Measurements from ENCODE around the gene KIF16B.

The KIF16B gene

DNA sequence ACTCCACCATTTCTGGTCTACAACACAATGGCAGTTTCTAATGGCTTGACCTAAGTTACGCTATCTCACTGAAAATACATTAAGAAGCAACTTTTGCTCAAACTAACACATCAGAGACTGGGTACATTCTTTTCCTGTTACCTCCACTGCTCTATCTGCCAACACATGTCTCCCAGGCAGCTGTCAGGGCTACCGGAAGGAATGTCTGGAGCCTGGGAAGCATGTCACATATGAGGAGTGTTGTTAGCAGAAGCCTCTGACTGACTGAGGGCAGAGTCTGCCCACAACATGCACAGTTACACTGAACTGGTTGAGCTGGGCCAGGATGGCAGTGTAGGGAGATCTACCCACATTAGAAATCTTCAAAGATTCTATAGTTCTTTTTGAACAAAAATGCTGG lies 264.5 kb downstream of the KIF16B start:
- no peak overlapping the region for H3K27ac ChIP-seq
- TF ChIP-seq, protein P1, sequence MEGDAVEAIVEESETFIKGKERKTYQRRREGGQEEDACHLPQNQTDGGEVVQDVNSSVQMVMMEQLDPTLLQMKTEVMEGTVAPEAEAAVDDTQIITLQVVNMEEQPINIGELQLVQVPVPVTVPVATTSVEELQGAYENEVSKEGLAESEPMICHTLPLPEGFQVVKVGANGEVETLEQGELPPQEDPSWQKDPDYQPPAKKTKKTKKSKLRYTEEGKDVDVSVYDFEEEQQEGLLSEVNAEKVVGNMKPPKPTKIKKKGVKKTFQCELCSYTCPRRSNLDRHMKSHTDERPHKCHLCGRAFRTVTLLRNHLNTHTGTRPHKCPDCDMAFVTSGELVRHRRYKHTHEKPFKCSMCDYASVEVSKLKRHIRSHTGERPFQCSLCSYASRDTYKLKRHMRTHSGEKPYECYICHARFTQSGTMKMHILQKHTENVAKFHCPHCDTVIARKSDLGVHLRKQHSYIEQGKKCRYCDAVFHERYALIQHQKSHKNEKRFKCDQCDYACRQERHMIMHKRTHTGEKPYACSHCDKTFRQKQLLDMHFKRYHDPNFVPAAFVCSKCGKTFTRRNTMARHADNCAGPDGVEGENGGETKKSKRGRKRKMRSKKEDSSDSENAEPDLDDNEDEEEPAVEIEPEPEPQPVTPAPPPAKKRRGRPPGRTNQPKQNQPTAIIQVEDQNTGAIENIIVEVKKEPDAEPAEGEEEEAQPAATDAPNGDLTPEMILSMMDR (conservative IDR thresholded peaks at IDR 0.05) = no peak

DNA sequence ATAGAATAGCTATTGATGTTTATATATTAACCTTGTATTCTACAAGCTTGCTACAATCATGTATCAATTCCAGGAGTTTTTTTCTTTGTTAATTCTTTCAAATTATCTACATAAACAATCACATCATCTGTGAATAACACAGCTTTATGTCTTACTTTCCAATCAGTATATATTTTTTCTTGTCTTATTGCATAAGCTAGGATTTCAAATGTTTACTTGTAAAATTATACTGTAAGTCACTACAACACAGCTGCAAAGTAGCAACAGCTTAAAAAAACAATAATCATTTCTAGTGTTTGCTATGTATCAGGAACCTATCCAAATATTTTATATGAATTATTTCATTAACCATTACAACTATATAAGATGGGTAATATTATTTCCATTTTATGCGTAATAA lies 270.4 kb downstream of the KIF16B start:
- no peak overlapping the region for H3K27ac ChIP-seq

DNA sequence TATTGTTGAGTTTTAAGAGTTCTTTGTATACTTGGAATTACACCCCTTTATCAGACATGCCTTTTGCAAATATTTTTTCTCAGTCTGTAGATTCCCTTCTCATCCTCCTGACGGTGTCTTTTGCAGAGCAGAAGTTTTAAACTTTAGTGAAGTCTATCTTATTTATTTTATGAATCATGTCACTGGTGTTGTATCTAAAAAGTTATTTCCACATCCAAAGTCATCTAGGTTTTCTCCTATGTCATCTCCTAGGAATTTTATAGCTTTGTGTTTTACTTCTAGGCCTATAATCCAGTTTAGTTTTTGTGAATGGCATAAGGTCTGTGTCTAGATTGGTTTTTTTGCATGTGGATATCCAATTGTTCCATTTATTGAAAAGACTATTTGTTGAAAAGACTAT lies 271.3 kb downstream of the KIF16B start:
- TF ChIP-seq, protein P1 (conservative IDR thresholded peaks at IDR 0.05) = no peak
- H3K27ac ChIP-seq = no peak overlapping the region

More for the DNA sequence above, 270.4 kb downstream of the KIF16B start:
- TF ChIP-seq, protein P1 (conservative IDR thresholded peaks at IDR 0.05) = no peak

DNA sequence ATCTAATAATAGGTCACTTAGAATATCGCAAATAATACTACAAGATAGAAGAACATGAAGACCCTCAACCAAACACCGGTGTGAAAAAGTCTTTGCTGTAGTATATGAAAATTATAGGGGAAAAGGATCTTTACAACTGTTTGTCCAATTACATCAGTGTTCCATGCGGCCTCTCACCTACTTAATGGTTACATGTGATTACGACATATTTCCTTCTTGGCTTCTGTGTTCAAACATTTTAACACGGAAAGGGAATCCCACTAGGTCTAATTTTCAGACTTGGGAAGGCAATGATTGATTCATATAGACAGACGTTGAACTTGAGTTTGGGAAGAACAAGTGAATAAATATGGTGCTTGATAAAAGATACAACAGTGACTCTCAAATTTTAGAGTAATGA lies 273.4 kb downstream of the KIF16B start:
- H3K27ac ChIP-seq = no peak overlapping the region
- TF ChIP-seq, protein P1 (conservative IDR thresholded peaks at IDR 0.05) = no peak

DNA sequence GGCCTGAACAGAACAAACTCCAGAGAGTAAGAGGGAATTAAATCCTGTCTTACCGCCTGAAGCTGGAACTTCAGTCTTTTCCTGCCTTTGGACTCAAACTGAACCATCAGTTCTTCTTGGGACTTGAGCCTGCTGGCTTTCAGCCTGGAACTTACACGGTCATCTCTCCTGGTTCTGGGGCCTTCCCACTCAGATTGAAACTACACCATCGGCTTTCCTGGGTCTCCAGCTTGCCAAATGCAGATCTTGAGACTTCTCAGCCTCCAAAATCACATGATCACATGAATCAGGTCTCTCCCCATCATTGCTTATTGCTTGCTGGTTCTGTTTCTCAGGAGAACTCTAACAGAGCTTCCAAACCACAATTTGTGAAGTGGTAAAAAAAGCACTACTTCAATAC lies 276.3 kb downstream of the KIF16B start:
- H3K27ac ChIP-seq = no peak overlapping the region
- TF ChIP-seq, protein P1 (conservative IDR thresholded peaks at IDR 0.05) = no peak

DNA sequence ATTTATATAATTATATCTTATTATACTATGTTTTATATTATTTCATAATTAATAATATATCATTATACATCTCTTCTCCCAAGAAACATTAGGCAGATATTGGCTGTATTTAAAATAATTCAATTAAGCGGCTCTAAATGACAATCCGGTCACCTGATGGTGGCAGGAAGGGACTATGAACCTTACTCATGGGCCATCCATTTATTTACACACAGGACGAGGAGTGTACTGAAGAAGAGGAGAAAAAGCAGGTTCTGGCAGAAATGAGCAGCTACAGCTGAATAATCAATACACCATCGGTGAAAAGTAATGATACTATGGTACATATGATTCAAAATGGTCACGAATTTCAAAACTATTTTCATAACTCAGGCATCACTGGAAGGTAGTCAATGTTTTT lies 277.7 kb downstream of the KIF16B start:
- TF ChIP-seq, protein P1 (conservative IDR thresholded peaks at IDR 0.05) = no peak

DNA sequence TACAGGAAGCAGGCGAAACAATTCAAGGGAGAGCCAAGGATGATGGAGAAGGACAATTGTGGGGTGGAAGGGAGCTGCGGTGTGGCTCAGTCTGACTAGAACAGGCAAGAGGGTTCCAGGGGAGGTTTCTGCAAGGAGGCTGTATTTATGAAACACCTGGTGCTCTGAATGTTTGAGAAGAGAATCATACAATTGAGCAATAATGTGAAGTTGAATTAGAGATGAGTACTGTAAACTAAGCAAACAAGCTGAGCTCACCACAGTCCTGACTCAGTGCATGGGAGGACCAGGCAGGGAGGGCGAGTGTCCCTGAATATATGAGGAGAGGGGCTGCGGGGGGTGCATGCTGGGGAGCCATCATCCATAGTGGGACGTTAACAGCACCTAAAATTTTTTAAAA lies 279.7 kb downstream of the KIF16B start:
- no peak overlapping the region for H3K27ac ChIP-seq
- TF ChIP-seq, protein P1 (conservative IDR thresholded peaks at IDR 0.05) = no peak

More for the DNA sequence above, 277.7 kb downstream of the KIF16B start:
- H3K27ac ChIP-seq = no peak overlapping the region
